ENCODE data around the gene OSBPL5. TPM values are rescaled to one million over a fixed set of nuclear protein-coding genes. Genes with fewer than 3 reads are reported as not detected.

OSBPL5 gene
- total RNA-seq, 1 donor from 2014 or later, result 58.3 TPM

GRCh38 chr11:3198815-3199214 is 33.7 kb upstream of the OSBPL5 start:
- no peak for DNase-seq (ENCODE audit: low spot score)
- ATAC-seq, result no peak
- intact Hi-C loops (cut with DNase I), result no loop called here

GRCh38 chr11:3197878-3198528 is 32.9 kb upstream of the OSBPL5 start:
- ATAC-seq (no peak), DNase-seq (ENCODE audit: low spot score) (peak; percentile 41)
- intact Hi-C loops (cut with DNase I), result no loop called here

- DNase-seq (ENCODE audit: low spot score) (no peak), ATAC-seq (no peak)
- intact Hi-C loops (cut with DNase I), result no loop called here
Observed at GRCh38 chr11:3197044-3197695, 32.1 kb upstream of the OSBPL5 start.

GRCh38 chr11:3196161-3197043 is 31.3 kb upstream of the OSBPL5 start:
- no peak for ATAC-seq
- intact Hi-C loops (cut with DNase I), result no loop called here
- DNase-seq (ENCODE audit: low spot score), result peak; percentile 50

- intact Hi-C loops (cut with DNase I), result no loop called here
- ATAC-seq, result peak; percentile 59
- peak; percentile 59 for DNase-seq (ENCODE audit: low spot score)
Observed at GRCh38 chr11:3195251-3196160, 30.4 kb upstream of the OSBPL5 start.

GRCh38 chr11:3194016-3194816 is 29.1 kb upstream of the OSBPL5 start:
- intact Hi-C loops (cut with DNase I), result no loop called here
- DNase-seq (ENCODE audit: low spot score) (no peak), ATAC-seq (no peak)

GRCh38 chr11:3193373-3194015 is 28.4 kb upstream of the OSBPL5 start:
- intact Hi-C loops (cut with DNase I), result no loop called here
- DNase-seq (ENCODE audit: low spot score) (no peak), ATAC-seq (no peak)

- intact Hi-C loops (cut with DNase I), result no loop called here
- DNase-seq (ENCODE audit: low spot score) (peak; percentile 47), ATAC-seq (no peak)
Observed at GRCh38 chr11:3192511-3193372, 27.6 kb upstream of the OSBPL5 start.

GRCh38 chr11:3191586-3192324 is 26.6 kb upstream of the OSBPL5 start:
- intact Hi-C loops (cut with DNase I), result no loop called here
- ATAC-seq, result no peak
- DNase-seq (ENCODE audit: low spot score), result no peak

GRCh38 chr11:3190600-3190999 is 25.5 kb upstream of the OSBPL5 start:
- intact Hi-C loops (cut with DNase I), result no loop called here
- no peak for DNase-seq (ENCODE audit: low spot score)

GRCh38 chr11:3189886-3190583 is 24.9 kb upstream of the OSBPL5 start:
- intact Hi-C loops (cut with DNase I), result no loop called here
- ATAC-seq, result no peak
- no peak for DNase-seq (ENCODE audit: low spot score)

More at GRCh38 chr11:3190600-3190999, 25.5 kb upstream of the OSBPL5 start:
- no peak for ATAC-seq

- DNase-seq (ENCODE audit: low spot score) (no peak), ATAC-seq (no peak)
- intact Hi-C loops (cut with DNase I), result no loop called here
Observed at GRCh38 chr11:3189196-3189843, 24.2 kb upstream of the OSBPL5 start.

GRCh38 chr11:3188496-3189195 is 23.5 kb upstream of the OSBPL5 start:
- no peak for ATAC-seq
- intact Hi-C loops (cut with DNase I), result no loop called here
- DNase-seq (ENCODE audit: low spot score), result peak; percentile 47

- intact Hi-C loops (cut with DNase I), result no loop called here
- ATAC-seq (no peak), DNase-seq (ENCODE audit: low spot score) (no peak)
Observed at GRCh38 chr11:3186166-3186953, 21.2 kb upstream of the OSBPL5 start.
